Activated T-helper 2 cell treated with anti-CD3 and anti-CD28 coated beads, Interferon-gamma antibody, Interleukin-2, Interleukin-4, amounts not matched to agents 10 μg/mL and 5 μg/mL and 100 μg/mL, durations not matched to agents 14 hours and 24 hours and 36 hours (primary cell): ENCODE data around the gene CCDC142. TPM values are rescaled to one million over a fixed set of nuclear protein-coding genes. Genes with fewer than 3 reads are reported as not detected.
A peak's percentile ranks its signal among the peaks of the same experiment; 100 is the strongest.
"Not testable (repeated sequence)": the region's sequence is repeated elsewhere in the genome, so short reads cannot be mapped to it uniquely, and the experiment has no call there.

Experiments used
- DNase-seq: peaks from one replicate; pipeline ENCODE4 v3.0.0; 2021; ENCODE audit warnings: low spot score
- H3K27ac Mint-ChIP-seq: one replicate; pipeline ENCODE4 v1.8.0; 2021; ENCODE audit warnings: mixed read lengths
- H3K27me3 Mint-ChIP-seq: one replicate; pipeline ENCODE4 v1.8.0; 2021; ENCODE audit warnings: low read depth, mixed read lengths
- H3K36me3 Mint-ChIP-seq: one replicate; pipeline ENCODE4 v1.8.0; 2021; ENCODE audit warnings: low read depth, mixed read lengths
- H3K4me1 Mint-ChIP-seq: one replicate; pipeline ENCODE4 v1.8.0; 2021; ENCODE audit warnings: low read depth, mixed read lengths
- H3K4me3 Mint-ChIP-seq: one replicate; pipeline ENCODE4 v1.8.0; 2021; ENCODE audit warnings: low read depth, mild to moderate bottlenecking, moderate library complexity, mixed read lengths
- H3K9me3 Mint-ChIP-seq: one replicate; pipeline ENCODE4 v1.8.0; 2021; ENCODE audit warnings: mixed read lengths
- intact Hi-C: fragments of 100-400 bp; cut with micrococcal nuclease; formaldehyde crosslinking; loops from one replicate; pipeline ENCODE4 v1.15.1; 2023
- total RNA-seq: library from RNA; stranded (reverse); gene quantifications from 2 replicates; pipeline ENCODE4 v1.2.3, GENCODE V29; 2022

The CCDC142 gene
- total RNA-seq, 1 donor from 2014 or later, result 26.9 TPM

DNA sequence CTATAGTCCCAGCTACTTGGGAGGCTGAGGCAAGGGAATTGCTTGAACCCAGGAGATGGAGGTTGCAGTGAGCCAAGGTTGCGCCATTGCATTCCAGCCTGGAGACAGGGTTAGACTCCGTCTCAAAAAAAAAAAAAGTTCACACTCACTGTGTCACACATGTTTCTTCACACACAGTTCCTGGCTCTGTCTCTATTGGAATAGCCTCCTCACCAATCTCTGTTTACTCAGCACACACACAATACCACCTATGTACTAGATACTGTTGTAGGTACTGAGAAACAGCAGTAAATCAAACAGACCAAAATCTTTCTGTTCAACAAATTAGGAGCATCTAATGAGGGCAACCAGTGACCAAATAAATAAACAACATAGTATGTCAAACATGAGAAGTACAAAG, 3.3 kb upstream of the CCDC142 start:
- intact Hi-C loops, result no loop called here
- Mint-ChIP-seq H3K9me3 (no peaks in the 10 kb centered on the region), H3K27me3 (no peaks in the 10 kb centered on the region), H3K4me3 (no peak overlapping the region), H3K36me3 (peaks cover 36% of the 10 kb centered on the region), H3K4me1 (peaks cover 18% of the 10 kb centered on the region), H3K27ac (no peak overlapping the region)
- DNase-seq, result no peak

- intact Hi-C loops, result loop anchor here (1.0 to 2.0 kb wide), 5 partner anchors 11 to 104 kb away; partner anchors contain the start of genes AUP1, HTRA2, LBX2 and MRPL53
- peak overlapping the region; percentile 99 for H3K27ac Mint-ChIP-seq
- peak overlapping the region; percentile 99 for H3K4me3 Mint-ChIP-seq
- H3K27me3 Mint-ChIP-seq, H3K9me3 Mint-ChIP-seq, DNase-seq: not testable (repeated sequence)
- peaks cover 39% of the 10 kb centered on the region for H3K36me3 Mint-ChIP-seq
- H3K4me1 Mint-ChIP-seq, result peaks cover 26% of the 10 kb centered on the region
Measured at GRCh38 chr2:74483675-74484164, 922 bp upstream of the CCDC142 start.

- Mint-ChIP-seq H3K4me1 (peaks cover 26% of the 10 kb centered on the region), H3K27ac (peak overlapping the region; percentile 99), H3K9me3 (no peaks in the 10 kb centered on the region), H3K36me3 (peaks cover 44% of the 10 kb centered on the region), H3K4me3 (peak overlapping the region; percentile 99), H3K27me3 (no peaks in the 10 kb centered on the region)
- intact Hi-C loops, result loop anchor here (2.0 kb wide), 1 partner anchor 17 kb away; the partner anchor contains the start of gene LBX2
- peak; percentile 60 for DNase-seq
Measured at GRCh38 chr2:74481961-74482800, 617 bp downstream of the CCDC142 start.

- Mint-ChIP-seq H3K4me1 (peaks cover 23% of the 10 kb centered on the region), H3K9me3 (no peaks in the 10 kb centered on the region), H3K27ac (no peak overlapping the region), H3K36me3 (peaks cover 45% of the 10 kb centered on the region), H3K27me3 (no peaks in the 10 kb centered on the region), H3K4me3 (peak overlapping the region; percentile 99)
- intact Hi-C loops, result no loop called here
- DNase-seq, result no peak
Measured at GRCh38 chr2:74481431-74481830, 1.4 kb downstream of the CCDC142 start.

GRCh38 chr2:74474899-74475298, 7.9 kb downstream of the CCDC142 start:
- H3K27me3 Mint-ChIP-seq, result no peaks in the 10 kb centered on the region
- no peak overlapping the region for H3K4me3 Mint-ChIP-seq
- H3K27ac Mint-ChIP-seq, result no peak overlapping the region
- no peaks in the 10 kb centered on the region for H3K9me3 Mint-ChIP-seq
- H3K4me1 Mint-ChIP-seq, result peaks cover 25% of the 10 kb centered on the region
- no peak for DNase-seq
- intact Hi-C loops, result no loop called here
- H3K36me3 Mint-ChIP-seq, result peaks cover 58% of the 10 kb centered on the region

DNA sequence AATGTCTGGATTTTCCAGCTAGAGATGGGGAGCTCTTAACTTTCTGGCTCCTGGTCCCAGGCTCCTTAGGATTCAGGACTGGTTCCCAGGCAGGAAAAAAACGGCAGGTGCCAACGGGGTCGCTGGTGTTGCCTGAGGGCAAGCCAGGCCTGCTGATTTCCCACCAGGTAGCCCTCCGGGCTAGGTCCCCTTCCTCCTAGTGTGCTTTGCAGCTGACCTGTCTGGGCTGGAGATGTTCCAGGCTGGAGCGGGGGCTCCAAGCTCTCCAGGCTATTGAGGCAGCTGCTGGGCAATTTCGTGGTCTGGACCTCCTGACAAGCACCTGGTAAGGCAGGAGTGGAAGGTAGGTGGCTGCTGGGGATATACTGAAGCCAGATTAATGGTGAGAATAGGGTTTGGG, 8.3 kb downstream of the CCDC142 start:
- H3K36me3 Mint-ChIP-seq, result peaks cover 57% of the 10 kb centered on the region
- intact Hi-C loops, result no loop called here
- peaks cover 27% of the 10 kb centered on the region for H3K4me1 Mint-ChIP-seq
- H3K9me3 Mint-ChIP-seq, result no peaks in the 10 kb centered on the region
- DNase-seq, result no peak
- peak overlapping the region; percentile 39 for H3K4me3 Mint-ChIP-seq
- H3K27ac Mint-ChIP-seq, result no peak overlapping the region
- no peaks in the 10 kb centered on the region for H3K27me3 Mint-ChIP-seq

- Mint-ChIP-seq H3K4me1 (peaks cover 25% of the 10 kb centered on the region), H3K9me3 (no peaks in the 10 kb centered on the region), H3K36me3 (peaks cover 52% of the 10 kb centered on the region), H3K27ac (peak overlapping the region; percentile 98), H3K4me3 (peak overlapping the region; percentile 97), H3K27me3 (no peaks in the 10 kb centered on the region)
- DNase-seq, result no peak
- intact Hi-C loops, result loop anchor here (1.0 kb wide), 2 partner anchors 10 to 15 kb away; partner anchors contain the start of genes TTC31 and WBP1
Measured at GRCh38 chr2:74472945-74473258, 9.9 kb downstream of the CCDC142 start.

DNA sequence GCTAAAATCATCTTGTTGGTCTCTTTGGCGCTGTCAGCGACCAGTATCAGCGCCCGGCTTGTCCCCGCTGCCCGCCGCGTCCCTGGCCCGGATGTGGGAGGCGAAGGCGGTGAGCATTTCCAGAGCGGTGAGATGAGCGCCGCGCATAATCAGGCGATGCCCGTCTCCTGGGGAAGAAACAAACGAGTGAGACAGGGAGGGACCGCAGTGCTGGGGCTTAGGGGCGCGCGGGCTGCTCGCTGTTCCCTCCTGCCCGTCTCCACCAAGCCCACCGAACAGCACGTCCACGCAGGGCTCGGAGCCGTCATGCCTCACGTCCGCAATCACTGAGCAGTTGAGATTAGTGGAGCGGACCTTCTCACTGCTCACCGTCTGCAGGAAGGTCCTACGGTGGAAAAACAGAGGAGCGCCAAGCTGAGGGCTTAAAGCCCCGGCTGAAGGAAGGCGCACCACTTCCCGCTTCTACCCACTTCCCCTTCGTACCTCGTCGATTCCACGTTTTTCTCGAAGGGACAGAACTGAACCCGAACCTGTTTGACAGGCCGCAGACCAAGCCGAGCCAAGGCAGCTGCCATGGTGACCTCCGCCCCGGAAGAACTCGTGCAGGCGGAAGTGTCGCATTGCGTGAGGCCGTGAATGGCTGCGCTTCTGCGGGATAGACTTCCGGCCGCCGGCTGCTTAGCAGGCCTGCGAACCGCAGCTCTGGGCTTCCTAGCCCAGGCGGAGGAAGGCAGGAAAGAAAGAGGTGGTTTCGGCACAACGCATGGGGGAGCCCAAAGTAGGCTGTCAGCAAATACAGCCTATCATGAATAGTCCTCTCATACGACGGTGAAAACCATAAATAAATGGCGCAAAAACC, 10.5 kb downstream of the CCDC142 start, which contains the start of gene MRPL53:
TSS of gene MRPL53 (minus strand) at position 595 of the 859 bp plus-strand sequence. CDS start at position 575, 20 bp downstream.
- Mint-ChIP-seq H3K9me3 (no peaks in the 10 kb centered on the region), H3K27me3 (no peaks in the 10 kb centered on the region), H3K27ac (peak within 1 kb of the TSS; percentile 98), H3K4me1 (peaks cover 25% of the 10 kb centered on the region), H3K4me3 (peak within 1 kb of the TSS; percentile 97), H3K36me3 (peaks cover 48% of the 10 kb centered on the region)
- peak; percentile 95 for DNase-seq
- intact Hi-C loops, result loop anchor here (1.0 kb wide), 2 partner anchors 11 to 14 kb away; partner anchors contain the start of genes TTC31 and WBP1

DNA sequence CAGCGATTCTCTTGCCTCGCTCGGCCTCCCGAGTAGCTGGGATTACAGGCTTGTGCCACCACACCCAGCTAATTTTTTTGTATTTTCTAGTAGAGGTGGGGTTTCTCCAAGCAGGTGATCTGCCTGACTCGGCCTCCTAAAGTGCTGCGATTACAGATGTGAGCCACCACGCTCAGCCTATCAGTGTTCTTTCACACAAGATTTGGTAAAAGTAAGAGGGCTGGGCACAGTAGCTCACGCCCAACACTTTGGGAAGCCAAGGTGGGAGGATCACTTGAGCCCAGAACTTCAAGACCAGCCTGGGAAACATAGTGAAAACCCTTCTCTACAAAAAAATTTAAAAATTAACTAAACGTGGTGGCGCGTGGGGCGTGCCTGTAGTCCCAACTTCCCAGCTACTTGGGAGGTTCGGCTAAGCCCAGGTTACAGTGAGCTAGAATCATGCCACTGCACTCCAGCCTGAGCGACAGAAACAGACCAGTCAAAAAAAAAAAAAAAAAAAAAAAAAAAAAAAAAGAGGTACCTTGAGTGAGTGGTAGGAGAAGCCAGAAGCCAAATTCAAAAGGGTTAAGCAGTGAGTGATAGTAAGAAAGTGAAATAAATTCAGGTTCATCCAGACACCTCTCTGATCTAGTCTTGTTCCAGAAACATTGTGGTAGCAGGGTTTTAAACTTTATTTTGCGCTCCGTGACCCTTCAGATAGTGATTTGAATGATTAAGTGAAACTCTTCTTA, 11.3 kb downstream of the CCDC142 start:
- H3K36me3 Mint-ChIP-seq, result peaks cover 41% of the 10 kb centered on the region
- DNase-seq, result no peak
- peak overlapping the region; percentile 97 for H3K4me3 Mint-ChIP-seq
- no peaks in the 10 kb centered on the region for H3K27me3 Mint-ChIP-seq
- no peaks in the 10 kb centered on the region for H3K9me3 Mint-ChIP-seq
- intact Hi-C loops, result loop anchor here (1.0 kb wide), 2 partner anchors 12 to 13 kb away; partner anchors contain the start of genes TTC31 and WBP1
- peak overlapping the region; percentile 98 for H3K27ac Mint-ChIP-seq
- H3K4me1 Mint-ChIP-seq, result peaks cover 25% of the 10 kb centered on the region

DNA sequence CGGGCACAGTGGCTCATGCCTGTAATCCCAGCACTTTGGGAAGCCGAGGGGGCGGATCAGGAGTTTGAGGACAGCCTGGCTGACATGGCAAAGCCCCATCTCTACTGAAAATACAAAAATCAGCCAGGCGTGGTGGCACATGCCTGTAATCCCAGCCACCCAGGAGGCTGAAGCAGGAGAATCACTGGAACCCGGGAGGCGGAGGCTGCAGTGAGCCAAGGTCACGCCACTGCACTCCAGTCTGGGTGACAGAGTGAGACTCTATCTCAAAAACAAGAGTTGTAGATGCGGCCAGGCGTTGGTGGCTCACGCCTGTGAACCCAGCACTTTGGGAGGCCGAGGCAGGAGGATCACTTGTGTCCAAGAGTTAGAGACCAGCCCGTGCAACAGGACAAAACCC, 12.1 kb downstream of the CCDC142 start:
- Mint-ChIP-seq H3K36me3 (peaks cover 38% of the 10 kb centered on the region), H3K4me3 (peak overlapping the region; percentile 73), H3K27ac (peak overlapping the region; percentile 73), H3K4me1 (peaks cover 25% of the 10 kb centered on the region)
- H3K27me3 Mint-ChIP-seq, intact Hi-C loops, DNase-seq, H3K9me3 Mint-ChIP-seq: not testable (repeated sequence)

- Mint-ChIP-seq H3K27ac (peak overlapping the region; percentile 79), H3K36me3 (peaks cover 19% of the 10 kb centered on the region), H3K9me3 (no peaks in the 10 kb centered on the region), H3K27me3 (no peaks in the 10 kb centered on the region), H3K4me3 (peak overlapping the region; percentile 98), H3K4me1 (peaks cover 8% of the 10 kb centered on the region)
- DNase-seq, result no peak
- intact Hi-C loops, result no loop called here
Measured at GRCh38 chr2:74464406-74464805, 18.4 kb downstream of the CCDC142 start.

- no peak overlapping the region for H3K27ac Mint-ChIP-seq
- no peaks in the 10 kb centered on the region for H3K27me3 Mint-ChIP-seq
- intact Hi-C loops, result no loop called here
Measured at GRCh38 chr2:74462786-74463105, 20.1 kb downstream of the CCDC142 start.

More at GRCh38 chr2:74462786-74463105, 20.1 kb downstream of the CCDC142 start:
- Mint-ChIP-seq H3K36me3 (peaks cover 19% of the 10 kb centered on the region), H3K4me3 (peak overlapping the region; percentile 56), H3K4me1 (peaks cover 10% of the 10 kb centered on the region), H3K9me3 (no peaks in the 10 kb centered on the region)
- no peak for DNase-seq
